Smooth muscle cell (in vitro differentiated cells): ENCODE measurements around the gene ARL2BP. TPM values are rescaled to one million over a fixed set of nuclear protein-coding genes. Genes with fewer than 3 reads are reported as not detected.

Source experiments
- DNase-seq: peaks from one replicate; lab custom pipeline; 2025; ENCODE audit not compliant: unreplicated experiment; lab: John Stamatoyannopoulos, UW
- H2AFZ ChIP-seq: fragments of 200-600 bp; sonication (generic); 2 replicates; pipeline ENCODE4 v1.6.0; 2016; ENCODE audit warnings: antibody characterized with exemption, low read depth, mild to moderate bottlenecking
- H3F3A ChIP-seq: fragments of 200-600 bp; sonication (generic); 2 replicates; pipeline ENCODE4 v1.6.0; 2017; ENCODE audit warnings: antibody characterized with exemption, low read depth
- H3K27ac ChIP-seq: fragments of 200-600 bp; sonication (generic); 2 replicates; pipeline ENCODE4 v1.5.1; 2016; ENCODE audit warnings: low read depth, mild to moderate bottlenecking
- H3K27me3 ChIP-seq: fragments of 200-600 bp; sonication (generic); 2 replicates; pipeline ENCODE4 v1.6.1; 2016; ENCODE audit warnings: low read depth, mild to moderate bottlenecking
- H3K36me3 ChIP-seq: fragments of 200-600 bp; sonication (generic); 2 replicates; pipeline ENCODE4 v1.5.1; 2016; ENCODE audit warnings: low read depth
- H3K4me1 ChIP-seq: fragments of 200-600 bp; sonication (generic); 2 replicates; pipeline ENCODE4 v1.5.1; 2016; ENCODE audit warnings: low read depth
- H3K4me2 ChIP-seq: fragments of 200-600 bp; sonication (generic); 2 replicates; pipeline ENCODE4 v1.6.0; 2016; ENCODE audit warnings: mild to moderate bottlenecking
- H3K4me3 ChIP-seq: fragments of 200-600 bp; sonication (generic); 2 replicates; pipeline ENCODE4 v1.5.1; 2016; ENCODE audit warnings: mild to moderate bottlenecking
- H3K79me2 ChIP-seq: fragments of 200-600 bp; sonication (generic); 2 replicates; pipeline ENCODE4 v1.6.0; 2016; ENCODE audit warnings: low read depth, mild to moderate bottlenecking
- H3K9ac ChIP-seq: fragments of 200-600 bp; sonication (generic); 2 replicates; pipeline ENCODE4 v1.6.0; 2016; ENCODE audit warnings: low read depth
- H3K9me3 ChIP-seq: fragments of 200-600 bp; sonication (generic); replicated peaks from 2 replicates; pipeline ENCODE4 v1.5.1; 2016; ENCODE audit warnings: low read depth
- H4K20me1 ChIP-seq: fragments of 200-600 bp; sonication (generic); 2 replicates; pipeline ENCODE4 v1.6.0; 2016; ENCODE audit warnings: low read depth
- WGBS: methylation state at CpG from one replicate; pipeline ENCODE4 v1.1.7; 2016; ENCODE audit warnings: low lambda C conversion rate; 5-methylcytosine and 5-hydroxymethylcytosine counted together
- polyA plus RNA-seq: library from polyadenylated mRNA; unstranded; fragments of >200 nt; fragmentation: Nextera tagmentation; extraction: Ambion mirVana; gene quantifications from 2 replicates; pipeline ENCODE4 v1.2.1, GENCODE V29; 2016
- total RNA-seq: library from RNA; depleted of rRNA; stranded (reverse); fragments of >200 nt; gene quantifications from 2 replicates; pipeline ENCODE4 v1.2.3, GENCODE V29; 2014
- TF ChIP-seq, protein P1 (sequence below): fragments of 200-600 bp; sonication (generic); IDR thresholded peaks from 2 replicates; pipeline ENCODE4 v1.5.1; 2017; ENCODE audit warnings: borderline replicate concordance, mild to moderate bottlenecking, antibody characterized with exemption; ENCODE audit not compliant: insufficient read depth, poor library complexity, severe bottlenecking

The ARL2BP gene
- total and polyA plus RNA-seq, 2 experiments from 2014 or later = 78.1 to 88.0 TPM

DNA sequence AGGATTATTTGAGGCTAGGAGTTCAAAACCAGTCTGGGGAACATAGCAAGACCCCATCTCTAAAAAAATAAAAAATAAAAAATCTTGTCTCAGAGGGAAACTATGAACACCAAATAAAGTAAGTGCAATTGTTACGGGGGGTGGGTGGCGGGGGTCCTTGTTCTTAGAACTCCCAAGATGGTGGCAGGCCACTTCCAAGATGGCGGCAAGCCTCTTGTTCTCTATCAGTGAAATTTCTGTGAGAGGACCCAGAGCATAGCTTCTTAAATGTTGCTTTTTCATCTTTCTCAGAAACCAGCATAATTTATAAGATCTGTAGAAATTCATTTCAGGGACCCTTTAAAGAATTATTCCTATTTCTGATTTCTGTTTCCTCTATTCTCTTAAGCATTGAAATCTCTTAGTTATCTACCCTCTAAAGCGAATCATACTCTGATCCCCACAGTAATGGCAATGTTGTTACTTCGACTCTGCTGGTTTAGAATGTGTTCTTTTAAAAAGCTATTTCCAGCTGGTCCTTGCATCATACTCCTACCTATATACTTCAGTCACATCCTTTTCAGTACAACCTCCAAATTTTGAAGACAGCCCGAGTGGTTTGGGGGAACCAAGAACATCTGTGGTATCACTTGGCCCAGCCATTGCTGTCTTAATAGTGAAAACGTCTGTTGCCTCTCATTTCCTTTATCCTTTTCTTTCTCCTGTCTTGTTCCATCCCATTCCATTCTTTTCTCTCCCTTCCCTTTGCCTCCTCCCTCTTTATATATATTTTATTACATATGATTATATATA is 42.8 kb upstream of the ARL2BP start:
- TF ChIP-seq, protein P1, sequence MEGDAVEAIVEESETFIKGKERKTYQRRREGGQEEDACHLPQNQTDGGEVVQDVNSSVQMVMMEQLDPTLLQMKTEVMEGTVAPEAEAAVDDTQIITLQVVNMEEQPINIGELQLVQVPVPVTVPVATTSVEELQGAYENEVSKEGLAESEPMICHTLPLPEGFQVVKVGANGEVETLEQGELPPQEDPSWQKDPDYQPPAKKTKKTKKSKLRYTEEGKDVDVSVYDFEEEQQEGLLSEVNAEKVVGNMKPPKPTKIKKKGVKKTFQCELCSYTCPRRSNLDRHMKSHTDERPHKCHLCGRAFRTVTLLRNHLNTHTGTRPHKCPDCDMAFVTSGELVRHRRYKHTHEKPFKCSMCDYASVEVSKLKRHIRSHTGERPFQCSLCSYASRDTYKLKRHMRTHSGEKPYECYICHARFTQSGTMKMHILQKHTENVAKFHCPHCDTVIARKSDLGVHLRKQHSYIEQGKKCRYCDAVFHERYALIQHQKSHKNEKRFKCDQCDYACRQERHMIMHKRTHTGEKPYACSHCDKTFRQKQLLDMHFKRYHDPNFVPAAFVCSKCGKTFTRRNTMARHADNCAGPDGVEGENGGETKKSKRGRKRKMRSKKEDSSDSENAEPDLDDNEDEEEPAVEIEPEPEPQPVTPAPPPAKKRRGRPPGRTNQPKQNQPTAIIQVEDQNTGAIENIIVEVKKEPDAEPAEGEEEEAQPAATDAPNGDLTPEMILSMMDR = no peak
- Histone ChIP-seq H3K4me3 (no peak overlapping the region), H3K9ac (no peak overlapping the region), H2AFZ (no peak overlapping the region), H3K79me2 (peaks cover 70% of the 10 kb centered on the region), H3K9me3 (no peaks in the 10 kb centered on the region), H4K20me1 (peaks cover 35% of the 10 kb centered on the region), H3K36me3 (peaks cover 21% of the 10 kb centered on the region), H3K27ac (no peak overlapping the region), H3F3A (no peaks in the 10 kb centered on the region), H3K4me2 (no peak overlapping the region), H3K27me3 (no peaks in the 10 kb centered on the region), H3K4me1 (no peaks in the 10 kb centered on the region)
- DNase-seq = no peak
- WGBS = 91% methylated on average over 7 of the region's 7 CpGs

GRCh38 chr16:57203451-57203850 is 41.6 kb upstream of the ARL2BP start:
- Histone ChIP-seq H4K20me1 (peaks cover 37% of the 10 kb centered on the region), H3K36me3 (peaks cover 22% of the 10 kb centered on the region), H3K79me2 (peaks cover 61% of the 10 kb centered on the region), H3K9ac (no peak overlapping the region), H3K27ac (peak overlapping the region; percentile 23), H2AFZ (no peak overlapping the region), H3F3A (no peaks in the 10 kb centered on the region), H3K4me3 (no peak overlapping the region), H3K27me3 (no peaks in the 10 kb centered on the region), H3K4me1 (no peaks in the 10 kb centered on the region), H3K9me3 (no peaks in the 10 kb centered on the region), H3K4me2 (no peak overlapping the region)
- TF ChIP-seq, protein P1 = no peak
- no peak for DNase-seq
- WGBS = 69% methylated on average over 1 of the region's 1 CpG

DNA sequence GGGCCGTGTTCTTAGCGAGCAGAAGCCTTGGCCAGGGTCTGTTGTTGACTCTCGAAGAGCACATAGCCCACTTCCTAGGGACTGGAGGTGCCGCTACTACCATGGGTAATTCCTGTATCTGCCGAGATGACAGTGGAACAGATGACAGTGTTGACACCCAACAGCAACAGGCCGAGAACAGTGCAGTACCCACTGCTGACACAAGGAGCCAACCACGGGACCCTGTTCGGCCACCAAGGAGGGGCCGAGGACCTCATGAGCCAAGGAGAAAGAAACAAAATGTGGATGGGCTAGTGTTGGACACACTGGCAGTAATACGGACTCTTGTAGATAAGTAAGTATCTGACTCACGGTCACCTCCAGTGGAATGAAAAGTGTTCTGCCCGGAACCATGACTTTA is 40.4 kb upstream of the ARL2BP start:
- no peak overlapping the region for H2AFZ ChIP-seq
- peaks cover 49% of the 10 kb centered on the region for H3K79me2 ChIP-seq
- H3K36me3 ChIP-seq = peaks cover 29% of the 10 kb centered on the region
- H3K9me3 ChIP-seq = no peaks in the 10 kb centered on the region
- no peak overlapping the region for H3K4me3 ChIP-seq
- no peaks in the 10 kb centered on the region for H3K27me3 ChIP-seq
- no peak for DNase-seq
- no peaks in the 10 kb centered on the region for H3K4me1 ChIP-seq
- H3K27ac ChIP-seq = peak overlapping the region; percentile 23
- TF ChIP-seq, protein P1 = no peak
- H3K9ac ChIP-seq = no peak overlapping the region
- no peaks in the 10 kb centered on the region for H3F3A ChIP-seq
- 93% methylated on average over 12 of the region's 12 CpGs for WGBS
- H4K20me1 ChIP-seq = peaks cover 37% of the 10 kb centered on the region
- H3K4me2 ChIP-seq = no peak overlapping the region

DNA sequence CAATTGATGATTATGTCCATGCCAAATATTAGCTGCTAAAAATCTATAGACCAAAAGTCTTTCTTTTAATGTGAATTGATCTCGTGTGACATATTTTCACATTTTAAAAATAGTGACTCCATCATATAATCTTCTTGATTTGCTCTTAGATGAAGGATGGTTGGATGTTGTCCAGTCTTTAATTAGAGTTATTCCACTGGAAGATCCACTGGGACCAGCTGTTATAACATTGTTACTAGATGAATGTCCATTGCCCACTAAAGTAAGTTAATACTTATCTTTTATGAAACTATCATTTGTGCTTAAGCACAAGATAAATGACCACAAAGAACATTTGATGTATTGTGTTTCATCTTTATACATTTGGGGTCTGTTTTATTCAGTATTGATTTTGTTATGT is 36.1 kb upstream of the ARL2BP start:
- H3K9ac ChIP-seq = no peak overlapping the region
- no peak overlapping the region for H3K4me3 ChIP-seq
- no peak for DNase-seq
- H3K27ac ChIP-seq = no peak overlapping the region
- peaks cover 25% of the 10 kb centered on the region for H4K20me1 ChIP-seq
- peaks cover 34% of the 10 kb centered on the region for H3K79me2 ChIP-seq
- no peak overlapping the region for H3K4me2 ChIP-seq
- no peak overlapping the region for H2AFZ ChIP-seq
- TF ChIP-seq, protein P1 = no peak
- 97% methylated on average over 1 of the region's 1 CpG for WGBS
- no peaks in the 10 kb centered on the region for H3K27me3 ChIP-seq
- H3K9me3 ChIP-seq = no peaks in the 10 kb centered on the region
- no peaks in the 10 kb centered on the region for H3K4me1 ChIP-seq
- H3K36me3 ChIP-seq = peaks cover 45% of the 10 kb centered on the region
- no peaks in the 10 kb centered on the region for H3F3A ChIP-seq
